Measurements from ENCODE around the gene APELA.
"Not testable (repeated sequence)": the region's sequence is repeated elsewhere in the genome, so short reads cannot be mapped to it uniquely, and the experiment has no call there.

The APELA gene

DNA sequence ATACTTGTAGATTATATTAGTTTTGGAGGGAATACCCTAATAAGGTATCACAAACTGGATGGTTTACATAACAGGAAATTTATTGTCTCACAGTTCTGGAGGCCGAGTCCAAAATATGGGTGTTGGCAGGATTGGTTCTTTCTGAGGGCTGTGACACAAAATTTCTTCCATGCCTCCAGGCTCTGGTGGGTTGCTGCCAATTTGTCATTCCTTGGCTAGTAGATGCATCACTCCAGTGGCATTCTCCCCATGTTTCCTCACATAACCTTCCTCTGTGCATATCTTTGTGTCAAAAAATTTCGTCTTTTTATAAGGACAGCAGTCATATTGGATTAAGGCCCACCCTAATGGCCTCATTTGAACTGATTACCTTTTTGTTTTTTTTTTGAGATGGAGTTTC, 49.3 kb downstream of the APELA start:
- DNase-seq: no peak

DNA sequence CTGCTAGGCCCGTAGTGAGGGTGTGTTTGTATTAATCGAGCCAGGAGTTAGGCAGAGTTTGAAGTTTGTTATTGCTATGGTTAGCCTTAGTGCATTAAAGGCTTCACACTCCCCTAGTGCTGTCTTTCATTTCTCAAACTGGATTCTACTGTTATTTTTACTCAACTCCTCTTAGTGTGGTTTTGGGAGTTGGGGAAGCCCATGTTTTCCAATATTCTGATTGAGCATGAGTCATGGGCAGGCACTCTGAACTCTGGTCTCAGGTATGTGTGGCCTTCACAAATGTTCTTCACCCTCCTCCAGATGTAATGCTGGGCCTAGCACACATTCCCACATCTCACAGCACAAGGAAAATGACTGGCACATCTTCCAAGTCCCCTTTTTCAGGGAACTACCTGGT, 50.1 kb downstream of the APELA start:
- not testable (repeated sequence) for DNase-seq

DNA sequence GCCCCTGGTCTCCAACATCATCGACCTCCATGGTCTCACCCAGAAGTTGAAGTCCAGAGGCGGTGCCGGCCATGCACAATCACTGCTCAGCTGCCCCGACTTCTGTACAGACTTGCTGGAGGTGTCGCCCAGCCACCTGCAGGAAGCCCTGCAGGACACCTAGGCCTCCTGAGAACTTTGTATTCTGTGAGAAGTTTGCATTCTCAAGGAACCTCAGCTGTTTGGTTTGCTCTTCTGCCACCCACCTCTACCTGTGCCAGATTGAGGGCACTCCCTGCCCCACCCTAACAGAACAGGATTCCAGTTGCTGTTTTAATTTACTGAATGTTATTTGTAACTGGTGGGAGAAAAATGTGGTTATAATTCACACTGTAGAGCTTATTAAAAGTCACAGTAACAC, 53.7 kb downstream of the APELA start:
- DNase-seq: no peak

DNA sequence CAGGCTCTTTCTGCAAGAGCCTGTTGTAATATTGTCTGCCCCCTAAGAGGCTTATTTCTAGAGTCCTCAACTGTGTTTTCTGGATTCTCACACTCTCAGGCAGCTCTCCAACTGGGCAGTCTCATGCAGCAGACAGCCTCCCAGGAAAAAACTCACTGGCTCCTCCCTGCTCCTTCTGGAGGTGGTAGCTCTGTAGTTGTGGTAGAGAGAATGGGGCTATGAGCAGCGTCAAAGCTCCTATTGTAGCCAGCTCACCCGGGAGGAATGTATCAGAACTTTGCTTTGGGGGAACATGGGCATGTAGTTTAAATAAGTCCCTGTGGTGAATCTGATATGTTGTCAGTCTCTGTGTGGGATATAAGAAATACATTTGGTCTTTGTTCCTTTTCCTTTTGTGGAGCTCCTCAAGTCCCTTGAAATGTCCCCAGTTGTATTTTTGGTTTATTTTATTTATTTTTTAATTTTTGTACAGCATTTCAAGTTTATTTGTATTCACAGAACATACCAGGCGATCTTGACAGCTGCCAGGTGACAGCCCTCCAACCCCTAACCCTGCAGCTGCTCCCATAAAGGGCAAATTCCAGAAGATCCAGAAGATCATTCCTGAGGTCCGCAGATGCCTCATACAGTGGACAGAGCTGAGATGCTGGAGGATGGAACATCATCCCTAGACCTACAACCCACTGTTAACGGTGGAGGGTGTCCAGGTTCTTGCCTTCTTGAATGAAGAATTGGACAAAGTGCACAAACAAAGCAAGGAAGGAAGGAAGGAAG, 54.8 kb downstream of the APELA start:
- DNase-seq: no peak

DNA sequence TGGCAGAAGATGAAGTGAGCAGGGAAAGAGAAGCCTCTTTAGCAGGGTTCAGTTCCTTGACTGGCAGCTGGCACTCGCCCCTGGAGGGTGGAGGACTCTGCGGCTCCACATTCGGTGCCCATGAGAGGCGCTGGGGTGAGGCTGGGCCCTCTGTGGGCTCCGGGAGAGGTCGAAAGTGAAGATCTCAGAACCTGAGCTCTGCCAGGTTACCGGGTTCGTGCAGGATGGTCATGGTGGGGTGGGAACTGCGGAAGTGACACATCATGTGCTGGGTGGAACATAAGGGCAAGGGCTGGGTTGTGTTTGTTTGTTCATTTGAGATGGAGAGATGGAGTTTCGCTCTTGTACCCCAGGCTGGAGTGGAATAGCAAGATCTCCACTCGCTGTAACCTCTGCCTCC, 56.3 kb downstream of the APELA start:
- no peak for DNase-seq

DNA sequence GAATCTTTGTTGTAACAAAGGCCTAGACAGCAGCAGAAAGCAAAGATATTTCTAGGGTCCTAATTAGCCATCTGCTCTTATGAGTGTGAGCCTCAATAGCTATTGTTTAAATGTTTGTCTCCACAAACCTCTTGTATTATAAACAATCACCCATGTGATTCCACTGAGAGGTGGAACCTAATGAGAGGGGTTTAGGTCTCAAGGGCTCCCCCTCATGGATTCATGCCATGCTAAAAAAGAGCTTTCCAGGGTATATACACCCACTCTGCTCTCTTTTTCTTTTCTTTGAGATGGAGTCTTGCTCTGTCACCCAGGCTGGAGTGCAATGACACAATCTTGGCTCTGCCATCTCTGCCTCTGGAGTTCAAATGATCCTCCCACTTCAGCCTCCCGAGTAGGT, 58.4 kb downstream of the APELA start:
- DNase-seq: no peak

DNA sequence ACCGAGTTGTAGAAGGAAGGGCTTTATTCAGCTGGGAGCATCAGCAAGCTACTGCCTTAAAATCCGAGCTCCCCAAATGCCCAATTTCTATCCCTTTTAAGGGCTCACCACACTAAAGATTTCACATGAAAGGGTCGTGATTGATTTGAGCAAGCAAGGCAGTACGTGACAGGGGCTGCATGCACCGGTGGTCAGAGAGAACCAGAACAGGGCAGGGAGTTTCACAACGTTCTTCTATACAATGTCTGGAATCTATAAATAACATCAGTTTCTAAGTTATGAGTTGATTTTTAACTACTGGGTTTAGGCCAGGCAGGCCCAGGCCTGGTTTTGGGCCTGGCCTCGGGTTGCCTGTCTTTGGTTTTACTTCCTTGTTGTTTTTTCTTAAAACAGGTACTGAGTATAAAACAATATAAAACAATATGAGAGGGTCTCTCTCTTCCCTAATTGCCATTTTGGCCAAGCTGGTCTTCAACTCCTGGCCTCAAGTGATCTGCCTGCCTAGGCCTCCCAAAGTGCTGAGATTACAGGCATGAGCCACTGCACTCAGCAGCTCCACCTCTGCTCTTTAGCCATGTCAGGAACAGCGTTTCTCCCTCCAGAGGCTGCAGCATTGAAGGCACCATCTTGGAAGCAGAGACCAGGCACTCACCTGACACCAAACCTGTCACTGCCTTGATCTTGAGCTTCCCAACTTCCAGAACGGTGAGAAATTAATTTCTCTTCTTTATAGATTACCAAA, 59.1 kb downstream of the APELA start:
- DNase-seq: not testable (repeated sequence)

DNA sequence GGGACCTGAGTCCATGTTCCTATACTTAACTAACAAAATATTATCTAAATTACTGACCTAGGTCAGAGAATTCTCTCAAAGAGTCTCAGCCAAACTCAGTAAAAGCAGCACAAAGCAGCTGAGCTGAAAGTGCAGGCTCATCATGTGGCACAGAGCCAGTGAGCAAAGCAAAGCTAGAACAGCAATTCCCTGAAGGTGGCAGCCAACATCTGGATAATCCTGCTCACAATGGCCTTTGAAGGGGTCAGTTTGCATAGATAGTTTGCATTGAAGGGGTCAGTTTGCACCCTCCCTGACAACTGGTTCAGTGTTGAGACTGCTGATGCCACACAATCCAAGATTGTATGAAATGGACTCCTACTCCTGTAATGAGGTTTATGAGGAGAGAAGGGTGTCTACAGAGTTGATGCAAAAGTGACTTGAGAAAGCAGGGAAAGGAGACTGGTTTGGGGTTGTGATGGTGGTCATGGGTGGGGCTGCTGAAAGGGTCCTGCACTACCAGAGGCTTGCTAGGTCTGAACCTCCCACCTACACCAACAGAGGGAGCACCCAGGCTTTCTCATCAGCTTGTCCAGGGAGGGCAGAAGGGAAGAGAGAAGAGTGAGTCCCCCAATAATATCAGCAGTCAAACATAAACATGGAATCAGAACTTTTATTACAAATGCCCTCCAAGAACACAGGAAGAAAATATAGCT, 60.7 kb downstream of the APELA start:
- DNase-seq: no peak

DNA sequence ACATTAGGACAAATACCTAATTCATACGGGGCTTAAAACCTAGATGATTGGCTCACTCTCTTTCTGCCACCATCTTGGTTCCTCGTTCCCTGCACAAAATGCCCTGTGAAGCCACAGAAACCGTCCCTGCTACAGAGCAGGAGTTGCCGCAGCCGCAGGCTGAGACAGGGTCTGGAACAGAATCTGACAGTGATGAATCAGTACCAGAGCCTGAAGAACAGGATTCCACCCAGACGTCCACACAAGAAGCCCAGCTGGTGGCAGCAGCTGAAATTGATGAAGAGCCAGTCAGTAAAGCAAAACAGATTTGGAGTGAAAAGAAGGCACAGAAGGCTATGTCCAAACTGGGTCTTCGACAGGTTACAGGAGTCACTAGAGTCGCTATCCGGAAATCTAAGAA, 66.2 kb downstream of the APELA start:
- no peak for DNase-seq

DNA sequence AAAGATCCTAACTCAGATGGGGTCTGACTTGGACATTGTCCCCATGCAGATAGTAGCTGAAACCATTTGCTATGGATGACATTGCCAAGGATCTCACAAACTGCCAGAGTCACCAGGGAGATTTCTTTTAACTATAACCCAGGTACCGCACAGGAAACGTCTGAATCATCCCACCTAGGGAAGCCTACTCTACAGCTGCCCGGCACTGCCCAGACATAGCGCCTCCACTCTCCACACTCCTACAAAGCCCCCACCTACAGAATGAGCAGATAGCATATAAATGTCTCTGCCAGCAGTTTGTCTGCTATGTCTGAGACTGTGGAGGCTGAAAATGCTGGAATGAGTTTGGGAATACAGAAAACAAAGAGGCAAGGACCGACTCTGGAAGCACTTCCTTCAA, 68.2 kb downstream of the APELA start:
- no peak for DNase-seq

DNA sequence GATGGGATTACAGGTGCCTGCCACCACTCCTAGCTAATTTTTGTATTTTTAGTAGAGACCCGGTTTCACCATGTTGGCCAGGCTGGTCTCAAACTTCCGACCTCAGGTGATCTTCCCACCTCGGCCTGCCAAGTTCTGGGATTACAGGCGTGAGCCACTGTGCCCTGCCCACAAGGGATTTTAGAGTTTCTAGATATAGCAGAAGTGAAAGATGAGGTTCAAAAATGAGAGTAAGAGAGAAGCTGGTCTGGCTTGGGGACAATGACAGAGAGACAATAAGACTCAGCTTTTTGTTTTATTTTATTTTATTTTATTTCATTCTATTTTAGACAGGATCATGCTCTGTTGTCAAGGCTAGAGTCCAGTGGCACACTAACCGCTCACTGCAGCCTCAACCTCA, 69.8 kb downstream of the APELA start:
- DNase-seq: no peak

Data from inflammatory macrophage (primary cell).